ENCODE measurements around the gene MCRIP1. TPM values are rescaled to one million over a fixed set of nuclear protein-coding genes. Genes with fewer than 3 reads are reported as not detected.
A peak's percentile ranks its signal among the peaks of the same experiment; 100 is the strongest.

MCRIP1 gene
- total and polyA plus RNA-seq, 2 experiments from 2014 or later: 66.1 to 118 TPM

- Histone ChIP-seq H3K4me1 (ENCODE audit: insufficient read depth) (peaks cover 13% of the 10 kb centered on the region), H3K4me3 (no peak overlapping the region), H3K27ac (no peak overlapping the region), H3K27me3 (no peaks in the 10 kb centered on the region), H3K36me3 (replicated peaks; ENCODE audit: insufficient read depth, low read depth) (no peaks in the 10 kb centered on the region), H3K79me2 (peaks cover 19% of the 10 kb centered on the region), H2AFZ (no peak overlapping the region), H4K20me1 (ENCODE audit: insufficient read depth, poor library complexity, severe bottlenecking) (no peaks in the 10 kb centered on the region), H3K4me2 (no peak overlapping the region), H3K9me2 (replicated peaks; ENCODE audit: insufficient read depth) (no peaks in the 10 kb centered on the region), H3K9me3 (ENCODE audit: low read depth) (no peaks in the 10 kb centered on the region)
- TF ChIP-seq EZH2 (IDR thresholded peaks at IDR 0.05; ENCODE audit: borderline replicate concordance): no peak
- no peak for TF ChIP-seq EZH2phosphoT487 (IDR thresholded peaks at IDR 0.05; ENCODE audit: low read depth, severe bottlenecking, unreplicated experiment)
- DNase-seq (ENCODE audit: low spot score): no peak
- WGBS (ENCODE audit: low lambda C conversion rate, missing lambda C conversion rate): 98% methylated on average over 20 of the region's 33 CpGs
Observed at GRCh38 chr17:81823820-81824550, 9.1 kb downstream of the MCRIP1 start.

DNA sequence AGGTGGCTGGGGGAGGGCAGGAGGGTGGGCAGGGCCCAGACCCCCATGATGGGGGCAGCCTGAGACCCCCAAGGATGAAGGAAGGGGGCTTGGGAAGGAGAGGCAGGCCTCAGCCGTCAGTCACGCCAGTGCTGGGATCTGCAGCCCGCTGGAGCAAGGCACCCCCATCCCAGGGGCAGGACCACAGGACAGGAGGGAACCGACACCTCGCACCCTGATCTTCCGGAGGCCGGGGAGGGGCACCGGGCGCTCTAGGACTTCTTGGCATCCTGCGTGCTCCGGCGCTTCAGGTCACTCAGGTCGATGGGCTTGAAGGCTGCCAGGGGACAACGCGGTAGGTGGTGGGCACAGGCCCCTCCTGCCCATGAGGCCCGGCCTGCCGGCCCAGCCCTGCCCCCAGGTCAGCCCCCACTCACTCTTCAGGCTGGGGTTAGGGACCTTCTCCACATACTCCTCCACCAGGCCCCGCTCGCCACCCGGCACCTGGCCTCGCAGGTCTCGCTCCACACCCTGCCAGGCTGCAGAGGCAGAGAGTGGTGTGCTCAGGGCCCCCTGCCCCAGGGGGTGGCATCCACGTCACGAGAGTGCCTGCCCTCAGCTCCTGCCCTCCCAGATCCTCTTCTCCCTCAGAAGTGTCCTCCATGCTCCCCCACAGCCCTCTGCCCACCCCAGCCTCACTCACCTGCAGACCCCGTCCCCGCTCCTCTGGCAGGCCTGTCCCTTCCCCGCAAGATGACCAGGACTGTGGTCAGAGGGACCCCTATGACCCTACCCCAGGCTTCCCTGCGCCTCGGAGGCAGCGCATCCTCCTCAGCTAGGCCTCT is 9.9 kb downstream of the MCRIP1 start:
- Histone ChIP-seq H3K4me2 (no peak overlapping the region), H3K27me3 (no peaks in the 10 kb centered on the region), H3K27ac (no peak overlapping the region), H3K4me1 (ENCODE audit: insufficient read depth) (peaks cover 13% of the 10 kb centered on the region), H4K20me1 (ENCODE audit: insufficient read depth, poor library complexity, severe bottlenecking) (no peaks in the 10 kb centered on the region), H3K4me3 (no peak overlapping the region), H3K36me3 (replicated peaks; ENCODE audit: insufficient read depth, low read depth) (no peaks in the 10 kb centered on the region), H3K9me2 (replicated peaks; ENCODE audit: insufficient read depth) (no peaks in the 10 kb centered on the region), H3K9me3 (ENCODE audit: low read depth) (no peaks in the 10 kb centered on the region), H2AFZ (no peak overlapping the region), H3K79me2 (peaks cover 11% of the 10 kb centered on the region)
- TF ChIP-seq EZH2phosphoT487 (IDR thresholded peaks at IDR 0.05; ENCODE audit: low read depth, severe bottlenecking, unreplicated experiment): no peak
- no peak for DNase-seq (ENCODE audit: low spot score)
- 96% methylated on average over 23 of the region's 30 CpGs for WGBS (ENCODE audit: low lambda C conversion rate, missing lambda C conversion rate)

DNA sequence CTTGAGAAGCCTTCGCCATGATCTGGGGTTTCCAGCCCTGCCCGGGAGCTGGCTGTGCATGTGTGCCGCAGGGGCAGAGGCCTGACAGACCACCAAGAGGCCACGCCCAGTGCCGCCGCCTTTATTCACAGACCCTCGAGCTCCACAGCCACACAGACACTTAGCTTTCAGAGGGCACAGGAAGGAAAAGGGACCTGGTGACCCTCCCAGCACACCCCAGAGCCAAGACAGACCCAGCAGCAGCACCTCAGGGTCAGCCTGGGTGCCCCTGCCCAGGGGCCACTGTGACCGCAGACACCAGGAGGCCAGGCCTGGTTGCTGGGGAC is 10.8 kb downstream of the MCRIP1 start:
- WGBS (ENCODE audit: low lambda C conversion rate, missing lambda C conversion rate): 90% methylated on average over 4 of the region's 8 CpGs
- peak overlapping the region; percentile 85 for H3K27ac ChIP-seq
- no peaks in the 10 kb centered on the region for H3K36me3 ChIP-seq (replicated peaks; ENCODE audit: insufficient read depth, low read depth)
- H3K4me2 ChIP-seq: no peak overlapping the region
- no peak for TF ChIP-seq EZH2phosphoT487 (IDR thresholded peaks at IDR 0.05; ENCODE audit: low read depth, severe bottlenecking, unreplicated experiment)
- TF ChIP-seq CTCF (IDR thresholded peaks at IDR 0.05; ENCODE audit: poor library complexity): no peak
- no peak for TF ChIP-seq EZH2 (IDR thresholded peaks at IDR 0.05; ENCODE audit: borderline replicate concordance)
- no peaks in the 10 kb centered on the region for H3K9me3 ChIP-seq (ENCODE audit: low read depth)
- no peaks in the 10 kb centered on the region for H3K27me3 ChIP-seq
- DNase-seq (ENCODE audit: low spot score): no peak
- peaks cover 13% of the 10 kb centered on the region for H3K4me1 ChIP-seq (ENCODE audit: insufficient read depth)
- no peaks in the 10 kb centered on the region for H3K9me2 ChIP-seq (replicated peaks; ENCODE audit: insufficient read depth)
- H3K79me2 ChIP-seq: peaks cover 5% of the 10 kb centered on the region
- H4K20me1 ChIP-seq (ENCODE audit: insufficient read depth, poor library complexity, severe bottlenecking): no peaks in the 10 kb centered on the region
- no peak overlapping the region for H3K4me3 ChIP-seq
- H2AFZ ChIP-seq: no peak overlapping the region

GRCh38 chr17:81821603-81822311 is 11.3 kb downstream of the MCRIP1 start:
- Histone ChIP-seq H3K79me2 (no peaks in the 10 kb centered on the region), H2AFZ (no peak overlapping the region), H3K9me3 (ENCODE audit: low read depth) (no peaks in the 10 kb centered on the region), H3K27ac (peak overlapping the region; percentile 85), H3K4me3 (no peak overlapping the region), H4K20me1 (ENCODE audit: insufficient read depth, poor library complexity, severe bottlenecking) (no peaks in the 10 kb centered on the region), H3K9me2 (replicated peaks; ENCODE audit: insufficient read depth) (no peaks in the 10 kb centered on the region), H3K4me2 (peak overlapping the region; percentile 52), H3K36me3 (replicated peaks; ENCODE audit: insufficient read depth, low read depth) (no peaks in the 10 kb centered on the region), H3K4me1 (ENCODE audit: insufficient read depth) (peaks cover 13% of the 10 kb centered on the region), H3K27me3 (no peaks in the 10 kb centered on the region)
- peak; percentile 85 for DNase-seq (ENCODE audit: low spot score)
- TF ChIP-seq EZH2phosphoT487 (IDR thresholded peaks at IDR 0.05; ENCODE audit: low read depth, severe bottlenecking, unreplicated experiment) (no peak), CTCF (IDR thresholded peaks at IDR 0.05; ENCODE audit: poor library complexity) (peak; percentile 57)
- 65% methylated on average over 20 of the region's 20 CpGs for WGBS (ENCODE audit: low lambda C conversion rate, missing lambda C conversion rate)
